DOHH2 (cell line): ENCODE data around the gene ZNF892.

Source experiments
- H3F3A ChIP-seq: fragments of 200-600 bp; sonication (generic), shearing (Covaris generic); 2 replicates; pipeline ENCODE4 v1.6.0; 2016; ENCODE audit warnings: antibody characterized with exemption, mild to moderate bottlenecking; ENCODE audit not compliant: control insufficient read depth, insufficient read depth
- H3K27ac ChIP-seq: fragments of 200-600 bp; sonication (generic); 2 replicates; pipeline ENCODE4 v1.5.1; 2014; ENCODE audit warnings: low read depth, mild to moderate bottlenecking, low read length, moderate library complexity
- H3K27me3 ChIP-seq: fragments of 200-600 bp; sonication (generic); 2 replicates; pipeline ENCODE4 v1.6.1; 2014; ENCODE audit warnings: mild to moderate bottlenecking, low read length, mixed read lengths; ENCODE audit not compliant: control insufficient read depth
- H3K36me3 ChIP-seq: fragments of 200-600 bp; sonication (generic); 2 replicates; pipeline ENCODE4 v1.6.1; 2014; ENCODE audit warnings: mild to moderate bottlenecking, low read length, moderate library complexity, mixed read lengths; ENCODE audit not compliant: control insufficient read depth
- H3K4me1 ChIP-seq: fragments of 200-600 bp; sonication (generic); 2 replicates; pipeline ENCODE4 v1.6.1; 2014; ENCODE audit warnings: mild to moderate bottlenecking, low read length, mixed read lengths; ENCODE audit not compliant: control insufficient read depth
- H3K4me2 ChIP-seq: fragments of 200-600 bp; sonication (generic); 2 replicates; pipeline ENCODE4 v1.6.0; 2014; ENCODE audit warnings: mild to moderate bottlenecking, low read length, moderate library complexity
- H3K4me3 ChIP-seq: fragments of 200-600 bp; sonication (generic); 2 replicates; pipeline ENCODE4 v1.5.1; 2014; ENCODE audit warnings: mild to moderate bottlenecking, low read length, mixed read lengths
- H3K79me2 ChIP-seq: fragments of 200-600 bp; sonication (generic); 2 replicates; pipeline ENCODE4 v1.6.1; 2014; ENCODE audit warnings: mild to moderate bottlenecking, low read length, mixed read lengths; ENCODE audit not compliant: control insufficient read depth
- H3K9me2 ChIP-seq: fragments of 200-600 bp; sonication (generic); replicated peaks from 2 replicates; pipeline ENCODE4 v1.6.1; 2014; ENCODE audit warnings: mild to moderate bottlenecking, low read length, mixed read lengths; ENCODE audit not compliant: control insufficient read depth
- H3K9me3 ChIP-seq: fragments of 200-600 bp; sonication (generic); 2 replicates; pipeline ENCODE4 v1.6.1; 2014; ENCODE audit warnings: antibody characterized with exemption, low read length, mixed read lengths; ENCODE audit not compliant: control insufficient read depth, insufficient read depth
- H4K20me1 ChIP-seq: fragments of 200-600 bp; sonication (generic); 2 replicates; pipeline ENCODE4 v1.6.0; 2014; ENCODE audit warnings: low read depth, mild to moderate bottlenecking, antibody characterized with exemption, low read length, moderate library complexity; ENCODE audit not compliant: control insufficient read depth, insufficient read depth
- CTCF ChIP-seq: fragments of 200-600 bp; sonication (generic); IDR thresholded peaks from one replicate; pipeline ENCODE4 v1.5.1; 2014; ENCODE audit warnings: antibody characterized with exemption, mild to moderate bottlenecking, low read depth, low read length; ENCODE audit not compliant: poor library complexity, severe bottlenecking
- EZH2phosphoT487 ChIP-seq: fragments of 200-600 bp; sonication (generic); IDR thresholded peaks from 2 replicates; pipeline ENCODE4 v1.6.1; 2017; ENCODE audit warnings: borderline replicate concordance, mild to moderate bottlenecking, antibody characterized with exemption, low read length, moderate library complexity, mixed read lengths

The ZNF892 gene

GRCh38 chr2:95207111-95207961 is at the start of gene ZNF892:
ZNF892 (plus strand) TSS chr2:95207521; CDS start chr2:95207816, 295 bp downstream.
- Histone ChIP-seq H3K27ac (no peak within 1 kb of the TSS), H3F3A (no peaks in the 10 kb centered on the region), H3K4me2 (peak within 1 kb of the TSS; percentile 71), H3K79me2 (no peaks in the 10 kb centered on the region; the same call in 1 of the 2 replicates), H3K36me3 (peaks cover 7% of the 10 kb centered on the region), H3K4me1 (peaks cover 14% of the 10 kb centered on the region), H3K4me3 (peak within 1 kb of the TSS; percentile 89), H4K20me1 (no peaks in the 10 kb centered on the region), H3K9me3 (peaks cover 10% of the 10 kb centered on the region; the same call in 1 of the 2 replicates), H3K27me3 (no peaks in the 10 kb centered on the region), H3K9me2 (no peaks in the 10 kb centered on the region)
- peak; percentile 52 for TF ChIP-seq CTCF
- TF ChIP-seq EZH2phosphoT487 = no peak

- TF ChIP-seq CTCF (no peak), EZH2phosphoT487 (no peak)
- Histone ChIP-seq H3K27ac (no peak overlapping the region), H4K20me1 (no peaks in the 10 kb centered on the region), H3K27me3 (no peaks in the 10 kb centered on the region), H3K9me3 (peaks cover 4% of the 10 kb centered on the region; the same call in 1 of the 2 replicates), H3K36me3 (no peaks in the 10 kb centered on the region), H3K4me1 (peaks cover 13% of the 10 kb centered on the region), H3F3A (peaks cover 5% of the 10 kb centered on the region; the same call in 1 of the 2 replicates), H3K79me2 (no peaks in the 10 kb centered on the region), H3K9me2 (no peaks in the 10 kb centered on the region), H3K4me3 (peak overlapping the region; percentile 83), H3K4me2 (peak overlapping the region; percentile 82)
These were observed 48.9 kb upstream of the ZNF892 start for GRCh38 chr2:95158441-95158840.

- Histone ChIP-seq H3K79me2 (peaks cover 5% of the 10 kb centered on the region), H3K9me2 (no peaks in the 10 kb centered on the region), H3K27ac (no peak overlapping the region), H3K27me3 (no peaks in the 10 kb centered on the region), H3K4me3 (peak overlapping the region; percentile 83), H4K20me1 (no peaks in the 10 kb centered on the region), H3K4me1 (peaks cover 17% of the 10 kb centered on the region), H3K9me3 (peaks cover 4% of the 10 kb centered on the region; the same call in 1 of the 2 replicates), H3K4me2 (peak overlapping the region; percentile 82), H3K36me3 (no peaks in the 10 kb centered on the region), H3F3A (peaks cover 5% of the 10 kb centered on the region; the same call in 1 of the 2 replicates)
- TF ChIP-seq EZH2phosphoT487 = no peak
- no peak for TF ChIP-seq CTCF
These were observed 48.3 kb upstream of the ZNF892 start for GRCh38 chr2:95158891-95159619.
